Measurements from ENCODE around the gene NEU2. TPM values are rescaled to one million over a fixed set of nuclear protein-coding genes. Genes with fewer than 3 reads are reported as not detected.

The NEU2 gene
- total and polyA plus RNA-seq, 2 of the 13 experiments (the other 11 are each of a cell fraction or from before 2014, with no cell fraction given): not detected

DNA sequence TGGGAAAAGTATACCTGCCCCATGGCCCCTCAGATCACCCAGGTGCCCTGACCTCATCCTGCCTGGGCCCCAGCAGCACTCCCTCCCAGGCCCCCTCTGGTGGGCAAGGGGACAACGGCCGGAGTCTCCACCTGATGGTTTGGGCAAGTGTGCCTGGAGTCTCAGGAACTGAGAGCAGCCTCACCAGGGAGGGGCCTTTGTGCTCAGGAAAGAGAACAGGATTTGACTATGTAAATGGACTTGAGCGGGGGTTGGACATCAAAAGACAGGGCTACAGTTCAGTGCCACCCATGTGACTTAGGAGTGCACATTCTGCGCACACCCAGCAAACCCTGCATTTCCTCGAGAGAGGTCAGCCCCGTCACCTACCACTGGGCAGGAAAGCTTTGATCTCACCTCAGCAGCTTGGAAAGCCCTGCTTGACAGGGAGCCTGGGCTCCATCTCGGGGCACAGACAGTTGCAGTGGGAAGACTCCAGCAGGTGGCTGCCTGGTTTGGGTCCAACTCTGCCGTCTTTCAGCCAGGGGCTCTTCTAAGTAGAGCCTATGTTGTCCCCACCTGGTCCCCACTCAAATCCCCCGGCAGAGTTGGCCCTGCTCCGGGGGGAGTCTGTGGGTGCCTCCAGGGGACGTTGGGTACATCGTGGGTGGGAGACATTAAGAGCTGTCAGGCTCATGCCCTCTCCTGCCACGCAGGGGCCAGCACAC is 30.9 kb downstream of the NEU2 start (continued):
- TF ChIP-seq RCOR2 (CRISPR knock-in tag; IDR thresholded peaks at IDR 0.05) (peak; percentile 73), SP4 (CRISPR knock-in tag; IDR thresholded peaks at IDR 0.05) (0 out of 2 replicates have a peak, but pooled peaks have one; percentile 23), CHCHD3 (CRISPR knock-in tag; IDR thresholded peaks at IDR 0.05) (no peak), ZMYM4 (CRISPR knock-in tag; IDR thresholded peaks at IDR 0.05) (peak; percentile 77), ZNF790 (CRISPR knock-in tag; IDR thresholded peaks at IDR 0.05; ENCODE audit: borderline replicate concordance) (no peak), LCORL (IDR thresholded peaks at IDR 0.05) (no peak), LCORL (CRISPR knock-in tag; IDR thresholded peaks at IDR 0.05) (peak; percentile 94), SNAPC2 (CRISPR knock-in tag; IDR thresholded peaks at IDR 0.05) (peak; percentile 97), ONECUT2 (CRISPR knock-in tag; IDR thresholded peaks at IDR 0.05) (no peak), ZFP90 (CRISPR knock-in tag; IDR thresholded peaks at IDR 0.05; ENCODE audit: borderline replicate concordance) (peak; percentile 86; the same call in 1 of the 2 replicates), ZNF674 (CRISPR knock-in tag; IDR thresholded peaks at IDR 0.05; ENCODE audit: low read depth) (peak; percentile 55; the same call in 1 of the 2 replicates), ZNF549 (CRISPR knock-in tag; IDR thresholded peaks at IDR 0.05) (no peak), MIXL1 (CRISPR knock-in tag; IDR thresholded peaks at IDR 0.05) (no peak), MZF1 (CRISPR knock-in tag; IDR thresholded peaks at IDR 0.05; ENCODE audit: borderline replicate concordance) (no peak), ZNF121 (CRISPR knock-in tag; IDR thresholded peaks at IDR 0.05) (peak; percentile 79), ZNF589 (CRISPR knock-in tag; conservative IDR thresholded peaks at IDR 0.05) (peak; percentile 61; the same call in 1 of the 2 replicates), ZNF446 (CRISPR knock-in tag; IDR thresholded peaks at IDR 0.05) (no peak), ZNF569 (CRISPR knock-in tag; IDR thresholded peaks at IDR 0.05; ENCODE audit: borderline replicate concordance) (peak; percentile 69; the same call in 1 of the 2 replicates), ZNF572 (CRISPR knock-in tag; IDR thresholded peaks at IDR 0.05) (no peak), ELF1 (CRISPR knock-in tag; IDR thresholded peaks at IDR 0.05) (peak; percentile 68), RXRB (CRISPR knock-in tag; IDR thresholded peaks at IDR 0.05; ENCODE audit: borderline replicate concordance) (peak; percentile 95)
- TF ChIP-seq, protein P1, sequence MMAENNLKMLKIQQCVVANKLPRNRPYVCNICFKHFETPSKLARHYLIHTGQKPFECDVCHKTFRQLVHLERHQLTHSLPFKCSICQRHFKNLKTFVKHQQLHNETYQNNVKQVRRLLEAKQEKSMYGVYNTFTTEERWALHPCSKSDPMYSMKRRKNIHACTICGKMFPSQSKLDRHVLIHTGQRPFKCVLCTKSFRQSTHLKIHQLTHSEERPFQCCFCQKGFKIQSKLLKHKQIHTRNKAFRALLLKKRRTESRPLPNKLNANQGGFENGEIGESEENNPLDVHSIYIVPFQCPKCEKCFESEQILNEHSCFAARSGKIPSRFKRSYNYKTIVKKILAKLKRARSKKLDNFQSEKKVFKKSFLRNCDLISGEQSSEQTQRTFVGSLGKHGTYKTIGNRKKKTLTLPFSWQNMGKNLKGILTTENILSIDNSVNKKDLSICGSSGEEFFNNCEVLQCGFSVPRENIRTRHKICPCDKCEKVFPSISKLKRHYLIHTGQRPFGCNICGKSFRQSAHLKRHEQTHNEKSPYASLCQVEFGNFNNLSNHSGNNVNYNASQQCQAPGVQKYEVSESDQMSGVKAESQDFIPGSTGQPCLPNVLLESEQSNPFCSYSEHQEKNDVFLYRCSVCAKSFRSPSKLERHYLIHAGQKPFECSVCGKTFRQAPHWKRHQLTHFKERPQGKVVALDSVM (CRISPR knock-in tag; IDR thresholded peaks at IDR 0.05): peak; percentile 82
- TF ChIP-seq, protein P2, sequence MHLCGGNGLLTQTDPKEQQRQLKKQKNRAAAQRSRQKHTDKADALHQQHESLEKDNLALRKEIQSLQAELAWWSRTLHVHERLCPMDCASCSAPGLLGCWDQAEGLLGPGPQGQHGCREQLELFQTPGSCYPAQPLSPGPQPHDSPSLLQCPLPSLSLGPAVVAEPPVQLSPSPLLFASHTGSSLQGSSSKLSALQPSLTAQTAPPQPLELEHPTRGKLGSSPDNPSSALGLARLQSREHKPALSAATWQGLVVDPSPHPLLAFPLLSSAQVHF (CRISPR knock-in tag; IDR thresholded peaks at IDR 0.05): no peak
- TF ChIP-seq, protein P3, sequence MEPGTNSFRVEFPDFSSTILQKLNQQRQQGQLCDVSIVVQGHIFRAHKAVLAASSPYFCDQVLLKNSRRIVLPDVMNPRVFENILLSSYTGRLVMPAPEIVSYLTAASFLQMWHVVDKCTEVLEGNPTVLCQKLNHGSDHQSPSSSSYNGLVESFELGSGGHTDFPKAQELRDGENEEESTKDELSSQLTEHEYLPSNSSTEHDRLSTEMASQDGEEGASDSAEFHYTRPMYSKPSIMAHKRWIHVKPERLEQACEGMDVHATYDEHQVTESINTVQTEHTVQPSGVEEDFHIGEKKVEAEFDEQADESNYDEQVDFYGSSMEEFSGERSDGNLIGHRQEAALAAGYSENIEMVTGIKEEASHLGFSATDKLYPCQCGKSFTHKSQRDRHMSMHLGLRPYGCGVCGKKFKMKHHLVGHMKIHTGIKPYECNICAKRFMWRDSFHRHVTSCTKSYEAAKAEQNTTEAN (CRISPR knock-in tag; conservative IDR thresholded peaks at IDR 0.05): peak; percentile 97
- TF ChIP-seq, protein P4, sequence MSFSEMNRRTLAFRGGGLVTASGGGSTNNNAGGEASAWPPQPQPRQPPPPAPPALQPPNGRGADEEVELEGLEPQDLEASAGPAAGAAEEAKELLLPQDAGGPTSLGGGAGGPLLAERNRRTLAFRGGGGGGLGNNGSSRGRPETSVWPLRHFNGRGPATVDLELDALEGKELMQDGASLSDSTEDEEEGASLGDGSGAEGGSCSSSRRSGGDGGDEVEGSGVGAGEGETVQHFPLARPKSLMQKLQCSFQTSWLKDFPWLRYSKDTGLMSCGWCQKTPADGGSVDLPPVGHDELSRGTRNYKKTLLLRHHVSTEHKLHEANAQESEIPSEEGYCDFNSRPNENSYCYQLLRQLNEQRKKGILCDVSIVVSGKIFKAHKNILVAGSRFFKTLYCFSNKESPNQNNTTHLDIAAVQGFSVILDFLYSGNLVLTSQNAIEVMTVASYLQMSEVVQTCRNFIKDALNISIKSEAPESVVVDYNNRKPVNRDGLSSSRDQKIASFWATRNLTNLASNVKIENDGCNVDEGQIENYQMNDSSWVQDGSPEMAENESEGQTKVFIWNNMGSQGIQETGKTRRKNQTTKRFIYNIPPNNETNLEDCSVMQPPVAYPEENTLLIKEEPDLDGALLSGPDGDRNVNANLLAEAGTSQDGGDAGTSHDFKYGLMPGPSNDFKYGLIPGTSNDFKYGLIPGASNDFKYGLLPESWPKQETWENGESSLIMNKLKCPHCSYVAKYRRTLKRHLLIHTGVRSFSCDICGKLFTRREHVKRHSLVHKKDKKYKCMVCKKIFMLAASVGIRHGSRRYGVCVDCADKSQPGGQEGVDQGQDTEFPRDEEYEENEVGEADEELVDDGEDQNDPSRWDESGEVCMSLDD (CRISPR knock-in tag; IDR thresholded peaks at IDR 0.05; ENCODE audit: borderline replicate concordance): no peak

Measured in HepG2 (cell line).